WERI-Rb-1 (cell line): ENCODE results near the gene P3H2.
"Not testable (repeated sequence)": the region's sequence is repeated elsewhere in the genome, so short reads cannot be mapped to it uniquely, and the experiment has no call there.

Experiments used
- DNase-seq: peaks from one replicate; pipeline ENCODE4 v3.0.0-alpha.2; 2020
- H3K27ac ChIP-seq: fragments of 250-450 bp; sonication (Bioruptor Pico); 2 replicates; pipeline ENCODE4 v1.5.1; 2020; ENCODE audit warnings: mild to moderate bottlenecking, moderate library complexity
- H3K27me3 ChIP-seq: fragments of 250-450 bp; sonication (Bioruptor Pico); 2 replicates; pipeline ENCODE4 v1.5.1; 2021; ENCODE audit warnings: mild to moderate bottlenecking, low read depth, moderate library complexity; ENCODE audit not compliant: insufficient read depth, severe bottlenecking
- H3K36me3 ChIP-seq: fragments of 250-450 bp; sonication (Bioruptor Pico); 2 replicates; pipeline ENCODE4 v1.5.1; 2020; ENCODE audit warnings: mild to moderate bottlenecking, moderate library complexity
- H3K4me3 ChIP-seq: 2 replicates; pipeline ENCODE4 v1.5.1; 2011; ENCODE audit warnings: low read depth, mild to moderate bottlenecking, control low read depth, low read length
- H3K9me3 ChIP-seq: fragments of 250-450 bp; sonication (Bioruptor Pico); 2 replicates; pipeline ENCODE4 v1.5.1; 2021; ENCODE audit warnings: mild to moderate bottlenecking, moderate library complexity; ENCODE audit not compliant: severe bottlenecking
- CTCF ChIP-seq: IDR thresholded peaks from 2 replicates; pipeline ENCODE4 v1.5.1; 2011; ENCODE audit warnings: low read depth, mild to moderate bottlenecking, control low read depth, inconsistent platforms, low read length

The P3H2 gene

GRCh38 chr3:190072856-190073255 is 47.8 kb downstream of the P3H2 start:
- no peak for DNase-seq
- Histone ChIP-seq H3K27ac (no peak overlapping the region), H3K4me3 (no peak overlapping the region), H3K36me3 (no peaks in the 10 kb centered on the region), H3K27me3 (no peaks in the 10 kb centered on the region), H3K9me3 (no peaks in the 10 kb centered on the region)
- TF ChIP-seq CTCF = no peak

GRCh38 chr3:190071921-190072320 is 48.8 kb downstream of the P3H2 start:
- DNase-seq, H3K27ac ChIP-seq, H3K9me3 ChIP-seq, H3K4me3 ChIP-seq, H3K36me3 ChIP-seq, H3K27me3 ChIP-seq: not testable (repeated sequence)

GRCh38 chr3:190070622-190071347 is 49.9 kb downstream of the P3H2 start:
- H3K27me3 ChIP-seq = no peaks in the 10 kb centered on the region
- H3K9me3 ChIP-seq = no peaks in the 10 kb centered on the region
- DNase-seq = no peak
- no peaks in the 10 kb centered on the region for H3K36me3 ChIP-seq
- no peak overlapping the region for H3K4me3 ChIP-seq
- TF ChIP-seq CTCF = no peak
- H3K27ac ChIP-seq = no peak overlapping the region

- no peak for TF ChIP-seq CTCF
- no peaks in the 10 kb centered on the region for H3K36me3 ChIP-seq
- H3K4me3 ChIP-seq = no peak overlapping the region
- H3K27ac ChIP-seq = no peak overlapping the region
- no peaks in the 10 kb centered on the region for H3K27me3 ChIP-seq
- no peaks in the 10 kb centered on the region for H3K9me3 ChIP-seq
- DNase-seq = no peak
Measured at GRCh38 chr3:190065204-190065603, 55.5 kb downstream of the P3H2 start.

GRCh38 chr3:190064659-190065058 is 56.0 kb downstream of the P3H2 start:
- Histone ChIP-seq H3K27me3 (no peaks in the 10 kb centered on the region), H3K9me3 (no peaks in the 10 kb centered on the region), H3K36me3 (no peaks in the 10 kb centered on the region), H3K27ac (no peak overlapping the region), H3K4me3 (no peak overlapping the region)
- no peak for TF ChIP-seq CTCF
- no peak for DNase-seq

GRCh38 chr3:190064112-190064511 is 56.6 kb downstream of the P3H2 start:
- Histone ChIP-seq H3K36me3 (no peaks in the 10 kb centered on the region), H3K4me3 (no peak overlapping the region), H3K27ac (no peak overlapping the region), H3K9me3 (no peaks in the 10 kb centered on the region), H3K27me3 (no peaks in the 10 kb centered on the region)
- no peak for DNase-seq
- no peak for TF ChIP-seq CTCF
